ENCODE data around the gene ZFYVE28.
"Not testable (repeated sequence)": the region's sequence is repeated elsewhere in the genome, so short reads cannot be mapped to it uniquely, and the experiment has no call there.

- TF ChIP-seq CHD1 (IDR thresholded peaks at IDR 0.05; ENCODE audit: low read depth, low read length); CTCF (IDR thresholded peaks at IDR 0.05; ENCODE audit: control extremely low read depth in 1 of 3, insufficient read depth in 1 of 3, low read depth in 1 of 3, low read length in 3 of 3); SUZ12 (IDR thresholded peaks at IDR 0.05; ENCODE audit: low read length); KDM5A (IDR thresholded peaks at IDR 0.05; ENCODE audit: low read length); POLR2AphosphoS5 (IDR thresholded peaks at IDR 0.05; ENCODE audit: low read depth, low read length); SIN3A (conservative IDR thresholded peaks at IDR 0.05 in 1 of 2, IDR thresholded peaks at IDR 0.05 in 1 of 2; ENCODE audit: low read depth in 1 of 2, low read length in 2 of 2); TAF1 (IDR thresholded peaks at IDR 0.05; ENCODE audit: low read depth, low read length); CBX8 (IDR thresholded peaks at IDR 0.05; ENCODE audit: borderline replicate concordance, low read depth, low read length); EGR1 (IDR thresholded peaks at IDR 0.05; ENCODE audit: borderline replicate concordance, low read depth, low read length); FOSL1 (IDR thresholded peaks at IDR 0.05; ENCODE audit: insufficient read depth, low read depth, low read length): not testable (repeated sequence)
- TF ChIP-seq, protein P1, sequence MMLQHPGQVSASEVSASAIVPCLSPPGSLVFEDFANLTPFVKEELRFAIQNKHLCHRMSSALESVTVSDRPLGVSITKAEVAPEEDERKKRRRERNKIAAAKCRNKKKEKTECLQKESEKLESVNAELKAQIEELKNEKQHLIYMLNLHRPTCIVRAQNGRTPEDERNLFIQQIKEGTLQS (IDR thresholded peaks at IDR 0.05; ENCODE audit: insufficient read depth, low read depth, low read length) = not testable (repeated sequence)
Measured at GRCh38 chr4:2275044-2275397, 143.4 kb downstream of the ZFYVE28 start.

All from H1 (cell line).